ENCODE measurements around the gene CEP43. TPM values are rescaled to one million over a fixed set of nuclear protein-coding genes. Genes with fewer than 3 reads are reported as not detected.

The CEP43 gene
- total RNA-seq, 1 experiment from 2014 or later = 35.4 TPM

- intact Hi-C loops (cut with micrococcal nuclease; ENCODE audit: unreplicated experiment) = no loop called here
- DNase-seq (ENCODE audit: low read depth, low spot score) (no peak), ATAC-seq (no peak)
- Histone ChIP-seq H3K36me3 (ENCODE audit: control insufficient read depth, insufficient read depth, low read length) (peaks cover 54% of the 10 kb centered on the region), H3K9me3 (ENCODE audit: control insufficient read depth, insufficient read depth, low read depth, low read length) (no peaks in the 10 kb centered on the region), H3K4me1 (ENCODE audit: control insufficient read depth, insufficient read depth, low read length) (no peaks in the 10 kb centered on the region), H3K27ac (ENCODE audit: low read length) (no peak overlapping the region), H3K27me3 (ENCODE audit: control insufficient read depth, insufficient read depth, low read length) (no peaks in the 10 kb centered on the region), H3K4me3 (ENCODE audit: low read depth in 2 of 2, low read length in 2 of 2) (no peak overlapping the region)
- ChIA-PET POLR2A (no interaction called here), CTCF (no interaction called here)
- in situ Hi-C loops (cut with HindIII; ENCODE audit: low pct_unique_long_range_greater_than_20kb, low sequenced_read_pairs) = no loop called here
- TF ChIP-seq CTCF (IDR thresholded peaks at IDR 0.05) (no peak), POLR2AphosphoS5 (IDR thresholded peaks at IDR 0.05; ENCODE audit: low read depth, low read length) (no peak)
- no TSS peak for BruUV-seq (replicated peaks)
These were observed 14.7 kb downstream of the CEP43 start for GRCh38 chr6:167013946-167014345.

GRCh38 chr6:167015302-167015701, 16.1 kb downstream of the CEP43 start:
- ATAC-seq (no peak; the same call in 1 of the 2 replicates), DNase-seq (ENCODE audit: low read depth, low spot score) (no peak)
- Histone ChIP-seq H3K27me3 (ENCODE audit: control insufficient read depth, insufficient read depth, low read length) (no peaks in the 10 kb centered on the region), H3K36me3 (ENCODE audit: control insufficient read depth, insufficient read depth, low read length) (peaks cover 54% of the 10 kb centered on the region), H3K4me3 (ENCODE audit: low read depth in 2 of 2, low read length in 2 of 2) (no peak overlapping the region), H3K9me3 (ENCODE audit: control insufficient read depth, insufficient read depth, low read depth, low read length) (no peaks in the 10 kb centered on the region), H3K27ac (ENCODE audit: low read length) (no peak overlapping the region), H3K4me1 (ENCODE audit: control insufficient read depth, insufficient read depth, low read length) (no peaks in the 10 kb centered on the region)
- in situ Hi-C loops (cut with HindIII; ENCODE audit: low pct_unique_long_range_greater_than_20kb, low sequenced_read_pairs) (no loop called here), intact Hi-C loops (cut with micrococcal nuclease; ENCODE audit: unreplicated experiment) (no loop called here)
- CTCF ChIA-PET = no interaction called here
- BruUV-seq (replicated peaks) = no TSS peak
- POLR2A ChIA-PET = interaction anchor here (0.6 kb wide), 1 partner anchor 45 kb away, joined by 3 read pairs; no protein-coding TSS in a partner anchor
- TF ChIP-seq POLR2AphosphoS5 (IDR thresholded peaks at IDR 0.05; ENCODE audit: low read depth, low read length) (no peak), TCF7L2 (IDR thresholded peaks at IDR 0.05; ENCODE audit: low read depth, low read length) (no peak), REST (IDR thresholded peaks at IDR 0.05; ENCODE audit: insufficient read depth in 1 of 2, low read depth in 2 of 2, low read length in 1 of 2) (no peak), CTCF (IDR thresholded peaks at IDR 0.05) (no peak), SIN3A (IDR thresholded peaks at IDR 0.05; ENCODE audit: borderline replicate concordance, insufficient read depth, low read depth, low read length) (no peak)
